GM18517 (cell line): ENCODE data around the gene CHRM1.
"Not testable (repeated sequence)": the region's sequence is repeated elsewhere in the genome, so short reads cannot be mapped to it uniquely, and the experiment has no call there.

Experiments
- ATAC-seq: cut with Tn5 transposase; IDR thresholded peaks from one replicate; pipeline ENCODE4 v1.9.1; 2021; ENCODE audit warnings: mild to moderate bottlenecking, moderate library complexity; ENCODE audit not compliant: unreplicated experiment

CHRM1 gene, protein sequence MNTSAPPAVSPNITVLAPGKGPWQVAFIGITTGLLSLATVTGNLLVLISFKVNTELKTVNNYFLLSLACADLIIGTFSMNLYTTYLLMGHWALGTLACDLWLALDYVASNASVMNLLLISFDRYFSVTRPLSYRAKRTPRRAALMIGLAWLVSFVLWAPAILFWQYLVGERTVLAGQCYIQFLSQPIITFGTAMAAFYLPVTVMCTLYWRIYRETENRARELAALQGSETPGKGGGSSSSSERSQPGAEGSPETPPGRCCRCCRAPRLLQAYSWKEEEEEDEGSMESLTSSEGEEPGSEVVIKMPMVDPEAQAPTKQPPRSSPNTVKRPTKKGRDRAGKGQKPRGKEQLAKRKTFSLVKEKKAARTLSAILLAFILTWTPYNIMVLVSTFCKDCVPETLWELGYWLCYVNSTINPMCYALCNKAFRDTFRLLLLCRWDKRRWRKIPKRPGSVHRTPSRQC

GRCh38 chr11:62921201-62921572 lies at the start of gene CHRM1:
Gene CHRM1, minus strand, starts transcription at chr11:62921363. Its CDS starts 10,263 bp downstream, at chr11:62911100.
- ATAC-seq, result no peak

- ATAC-seq, result no peak
Observed at GRCh38 chr11:62965574-62965973, 44.4 kb upstream of the CHRM1 start.

DNA sequence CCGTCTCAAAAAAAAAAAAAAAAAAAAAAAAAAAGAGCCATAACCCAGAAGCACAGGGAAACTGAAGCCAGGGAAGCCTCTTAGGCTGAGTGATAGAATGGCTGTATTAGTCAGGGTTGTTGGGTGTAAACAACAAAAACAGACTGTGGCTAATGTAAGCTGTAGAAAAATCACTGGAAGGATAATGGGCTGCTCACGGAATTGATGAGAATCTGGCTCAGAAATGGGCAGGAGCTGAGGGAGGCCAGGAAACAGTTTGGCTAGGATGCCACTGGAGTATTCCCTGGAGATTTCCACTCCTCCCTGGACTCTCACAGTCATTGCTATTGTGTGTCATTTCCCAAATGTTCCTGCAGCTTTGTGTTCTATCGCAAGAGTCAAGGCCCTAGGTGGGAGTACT lies 41.2 kb upstream of the CHRM1 start:
- ATAC-seq, result no peak

DNA sequence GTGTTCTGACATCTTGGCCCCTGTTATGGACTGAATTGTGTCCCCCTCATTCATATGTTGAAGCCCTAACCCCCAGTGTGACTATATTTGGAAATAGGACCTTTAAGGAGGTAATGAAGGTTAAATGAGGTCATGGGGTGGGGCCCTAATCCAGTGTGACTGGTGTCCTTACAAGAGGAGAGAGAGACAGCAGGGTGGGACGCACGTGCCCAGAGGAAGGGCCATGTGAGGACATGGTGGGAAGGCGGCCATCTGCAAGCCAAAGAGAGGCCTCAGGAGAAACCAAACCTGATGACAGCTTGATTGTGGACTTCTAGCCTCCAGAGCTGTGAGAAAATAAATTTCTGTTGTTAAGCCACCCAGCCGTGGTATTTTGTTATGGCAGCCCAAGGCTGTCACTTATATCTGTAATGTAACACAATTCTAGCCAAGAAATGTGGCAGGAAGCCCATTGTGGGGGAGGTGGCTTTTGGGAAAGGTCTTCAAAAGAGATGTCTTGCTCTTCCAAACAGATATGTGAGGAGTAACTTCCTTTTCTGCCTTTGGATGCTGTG lies 39.9 kb upstream of the CHRM1 start:
- no peak for ATAC-seq

DNA sequence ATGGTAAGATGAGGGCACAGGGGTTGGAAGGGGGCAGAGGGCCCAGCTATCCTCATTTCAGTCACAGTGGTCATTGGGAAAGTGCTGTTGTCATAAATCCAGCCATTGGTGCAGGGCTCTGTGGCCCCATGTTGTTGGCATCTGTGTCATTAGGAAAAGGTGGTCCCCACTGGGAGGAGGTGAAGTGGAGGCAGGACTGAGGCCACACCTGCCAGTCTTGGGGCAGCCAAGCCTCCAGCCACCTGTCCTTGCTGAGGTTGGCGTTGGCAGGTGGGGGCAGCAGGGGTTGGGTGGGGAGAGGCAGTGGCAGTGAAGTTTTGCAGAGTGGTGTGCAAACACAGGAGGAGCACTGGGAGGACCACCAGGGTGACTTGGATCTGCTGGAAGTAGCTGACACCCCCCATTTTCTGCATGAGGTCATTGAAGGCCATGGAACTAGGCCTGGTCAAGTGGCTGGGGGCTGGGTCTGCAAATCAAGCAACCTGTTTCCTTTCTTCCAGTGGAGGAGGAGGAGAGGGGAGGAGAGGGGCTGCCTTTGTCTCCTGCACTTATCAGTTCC lies 38.3 kb upstream of the CHRM1 start:
- ATAC-seq, result no peak

DNA sequence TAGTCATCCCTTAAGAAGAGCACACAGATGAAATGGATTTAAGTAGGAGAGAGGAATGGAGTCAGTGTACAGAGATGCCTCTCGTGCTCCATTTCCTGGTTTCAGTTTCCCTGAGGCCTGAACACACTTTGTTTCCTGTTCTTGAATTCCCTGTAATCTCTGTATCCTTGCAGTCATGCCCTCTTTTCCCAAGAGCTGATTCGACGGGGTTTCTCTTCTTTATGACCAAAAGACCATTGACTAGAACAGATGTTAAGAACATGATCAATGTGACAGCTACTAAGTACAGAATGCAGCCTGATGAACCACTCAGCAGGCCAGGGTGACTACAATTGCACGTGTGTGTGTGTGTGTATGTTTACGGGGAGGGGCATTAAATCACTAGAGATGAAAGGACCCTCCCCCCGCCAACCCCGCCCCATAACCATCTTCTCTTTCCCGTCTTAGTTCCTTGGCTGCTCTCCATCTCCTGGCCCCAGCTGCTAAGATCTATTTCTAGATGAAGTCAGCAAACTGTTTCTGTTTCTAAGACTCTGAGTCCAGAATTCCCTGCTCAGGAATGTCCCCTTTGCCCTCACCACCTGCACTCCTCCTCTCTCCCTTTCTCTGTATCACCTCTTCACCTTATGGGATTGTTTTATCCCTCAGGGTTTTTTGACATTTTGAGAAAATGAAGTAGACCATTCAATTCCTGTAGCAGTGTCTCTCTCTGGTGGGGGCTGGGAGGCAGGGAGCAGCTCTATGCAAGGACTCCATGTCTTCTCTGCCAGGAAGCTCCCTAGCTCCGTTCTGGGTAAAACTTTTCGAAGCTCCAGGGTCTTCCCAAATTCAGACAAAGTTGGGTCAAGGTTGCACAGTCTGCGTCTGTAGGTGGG lies 37.6 kb upstream of the CHRM1 start:
- ATAC-seq, result no peak

DNA sequence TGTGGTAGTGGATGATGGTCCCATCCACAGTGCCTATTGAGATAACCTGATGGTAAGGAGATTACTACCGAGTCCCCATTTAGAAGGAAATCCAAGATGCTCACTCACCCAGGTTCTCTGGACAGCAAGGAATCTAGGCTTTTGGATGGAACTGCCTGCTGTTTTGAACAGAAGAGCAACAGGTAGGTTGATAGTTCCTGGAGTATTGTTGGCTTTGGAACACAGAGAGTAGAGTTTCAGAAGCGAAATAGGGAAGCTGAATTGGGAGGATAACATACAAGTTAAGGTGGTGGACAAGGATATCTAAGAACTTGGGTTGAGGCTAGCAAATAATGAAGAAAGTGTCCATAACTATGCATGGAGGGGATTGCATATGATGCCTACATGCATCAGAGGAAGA lies 36.0 kb upstream of the CHRM1 start:
- no peak for ATAC-seq

- ATAC-seq, result no peak
Observed at GRCh38 chr11:62954478-62954877, 33.3 kb upstream of the CHRM1 start.

DNA sequence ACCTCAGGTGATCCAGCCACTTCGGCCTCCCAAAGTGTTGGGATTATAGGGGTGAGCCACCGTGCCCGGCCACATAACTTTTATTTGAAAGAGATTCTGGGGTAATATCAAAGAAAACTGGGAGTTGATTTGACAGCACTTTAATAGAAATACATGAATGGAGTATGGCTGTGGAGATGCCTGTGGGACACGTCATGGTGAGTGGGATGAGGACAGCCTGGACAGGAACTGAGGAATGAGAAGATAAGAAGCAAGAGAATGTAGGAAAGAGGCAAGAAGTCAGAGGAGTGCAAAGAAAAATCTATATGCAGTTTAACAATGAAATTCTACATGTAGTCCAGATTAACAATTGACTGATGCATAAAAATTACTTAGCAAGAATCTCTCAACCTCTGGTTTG lies 32.6 kb upstream of the CHRM1 start:
- no peak for ATAC-seq

- no peak for ATAC-seq
Observed at GRCh38 chr11:62948765-62949320, 27.7 kb upstream of the CHRM1 start.

- not testable (repeated sequence) for ATAC-seq
Observed at GRCh38 chr11:62945538-62945937, 24.4 kb upstream of the CHRM1 start.

DNA sequence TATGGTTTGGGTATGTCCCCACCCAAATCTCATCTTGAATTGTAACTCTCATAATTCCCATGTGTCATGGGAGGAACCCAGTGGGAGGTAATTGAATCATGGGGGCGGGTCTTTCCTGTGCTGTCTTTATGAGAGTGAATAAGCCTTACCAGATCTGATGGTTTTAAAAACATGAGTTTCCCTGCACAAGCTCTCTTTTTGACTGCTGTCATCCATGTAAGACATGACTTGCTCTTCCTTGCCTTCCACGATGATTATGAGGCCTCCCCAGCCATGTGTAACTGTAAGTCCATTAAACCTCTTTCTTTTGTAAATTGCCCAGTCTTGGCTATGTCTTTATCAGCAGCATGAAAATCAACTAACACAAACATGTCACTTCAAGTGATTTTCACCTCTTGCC lies 16.4 kb upstream of the CHRM1 start:
- not testable (repeated sequence) for ATAC-seq

- ATAC-seq, result no peak
Observed at GRCh38 chr11:62934496-62934785, 13.3 kb upstream of the CHRM1 start.

DNA sequence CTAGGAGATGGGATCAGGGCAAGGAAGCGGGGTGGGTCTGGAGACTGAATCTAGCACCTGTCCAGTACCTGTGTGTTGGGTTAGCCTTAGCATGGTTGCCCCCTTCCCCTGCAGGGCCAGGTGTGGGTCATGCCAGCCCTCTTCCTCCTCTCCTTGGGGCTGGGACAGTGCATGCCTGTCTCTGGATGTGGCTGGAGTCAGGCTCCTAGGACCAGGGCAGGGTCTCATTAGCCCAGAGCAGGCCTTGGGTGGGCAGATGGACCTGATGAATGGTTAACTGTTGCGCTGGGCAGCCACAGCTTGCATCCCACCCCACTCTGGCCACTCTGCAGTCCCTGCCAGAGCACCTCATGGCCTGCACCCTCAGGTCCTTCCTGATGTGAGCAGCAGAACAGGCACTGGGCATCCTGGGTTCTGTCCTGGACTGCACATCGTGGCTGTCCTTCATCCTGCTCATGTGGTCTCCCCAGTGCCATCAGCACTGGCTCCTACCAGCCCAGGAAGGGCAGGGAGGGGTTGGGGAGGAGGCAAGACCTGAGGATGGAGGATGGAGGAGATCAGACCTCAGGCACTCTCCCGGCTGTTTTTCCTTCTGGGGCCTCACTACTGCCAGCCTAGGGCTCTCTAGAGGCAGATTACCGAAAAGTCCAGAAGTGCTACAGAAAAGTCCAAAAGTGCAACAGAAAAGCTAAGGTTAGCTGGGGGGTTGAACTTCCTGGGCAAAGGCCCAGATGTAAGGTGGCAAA lies 12.8 kb upstream of the CHRM1 start:
- no peak for ATAC-seq

DNA sequence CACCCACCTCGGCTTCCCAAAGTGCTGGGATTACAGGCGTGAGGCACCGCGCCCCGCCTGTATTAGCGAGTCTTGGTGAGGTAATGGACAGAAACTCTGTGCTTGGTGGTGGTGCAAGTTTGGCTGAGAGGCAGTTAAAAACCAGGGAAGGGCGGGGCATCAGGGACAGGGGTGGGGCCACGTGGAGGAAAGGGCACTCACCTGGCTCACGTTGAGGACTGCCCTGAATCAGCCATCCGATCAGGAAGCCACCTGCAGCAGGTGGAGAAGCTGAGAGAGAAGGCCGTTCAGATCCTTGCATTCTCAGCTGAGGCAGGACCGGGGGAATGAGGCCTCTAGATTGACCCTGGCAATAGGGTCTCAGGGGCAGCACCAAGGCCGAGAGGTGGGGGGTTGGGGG lies 12.1 kb upstream of the CHRM1 start:
- ATAC-seq, result no peak

- no peak for ATAC-seq
Observed at GRCh38 chr11:62931499-62932278, 10.5 kb upstream of the CHRM1 start.

- no peak for ATAC-seq
Observed at GRCh38 chr11:62930666-62931065, 9.5 kb upstream of the CHRM1 start.

GRCh38 chr11:62930157-62930556 lies 9.0 kb upstream of the CHRM1 start:
- no peak for ATAC-seq

GRCh38 chr11:62928011-62928410 lies 6.8 kb upstream of the CHRM1 start:
- no peak for ATAC-seq
